Astrocyte (in vitro differentiated cells and primary cell): ENCODE data around the gene SCAF8. TPM values are rescaled to one million over a fixed set of nuclear protein-coding genes. Genes with fewer than 3 reads are reported as not detected.

ENCODE experiments used
- DNase-seq: peaks from one replicate; pipeline ENCODE4 v3.0.0-alpha.2; 2010; ENCODE audit warnings: low read depth
- FAIRE-seq: peaks from 2 replicates; lab custom pipeline; 2011; peaks lifted over from hg19 to GRCh38; lab: Jason Lieb, UNC
- H2AFZ ChIP-seq: 2 replicates; pipeline ENCODE4 v1.6.0; 2012; ENCODE audit warnings: low read depth, low read length, inconsistent platforms
- H3K27ac ChIP-seq: 2 replicates; pipeline ENCODE4 v1.5.1; 2011; ENCODE audit warnings: low read depth, low read length, inconsistent platforms
- H3K27me3 ChIP-seq: 2 replicates; pipeline ENCODE4 v1.6.0; 2011; ENCODE audit warnings: low read length, inconsistent platforms; ENCODE audit not compliant: insufficient read depth
- H3K36me3 ChIP-seq: 2 replicates; pipeline ENCODE4 v1.5.1; 2011; ENCODE audit warnings: low read length, inconsistent platforms; ENCODE audit not compliant: insufficient read depth
- H3K4me1 ChIP-seq: 2 replicates; pipeline ENCODE4 v1.5.1; 2011; ENCODE audit warnings: low read length, inconsistent platforms; ENCODE audit not compliant: insufficient read depth
- H3K4me2 ChIP-seq: 2 replicates; pipeline ENCODE4 v1.6.0; 2012; ENCODE audit warnings: low read length, inconsistent platforms
- H3K4me3 ChIP-seq: 2 replicates; pipeline ENCODE4 v1.5.1; 2011; ENCODE audit warnings: low read depth, mild to moderate bottlenecking, low read length, inconsistent platforms; ENCODE audit not compliant: insufficient read depth
- H3K79me2 ChIP-seq: 2 replicates; pipeline ENCODE4 v1.6.0; 2012; ENCODE audit warnings: mild to moderate bottlenecking, low read length, inconsistent platforms; ENCODE audit not compliant: insufficient read depth
- H3K9ac ChIP-seq: 2 replicates; pipeline ENCODE4 v1.6.0; 2012; ENCODE audit warnings: mild to moderate bottlenecking, low read length, inconsistent platforms
- H3K9me3 ChIP-seq: 2 replicates; pipeline ENCODE4 v1.5.1; 2012; ENCODE audit warnings: low read depth, mild to moderate bottlenecking, low read length, inconsistent platforms; ENCODE audit not compliant: insufficient read depth
- H4K20me1 ChIP-seq: 2 replicates; pipeline ENCODE4 v1.6.0; 2012; ENCODE audit warnings: low read length, inconsistent platforms; ENCODE audit not compliant: insufficient read depth
- H3K27ac Mint-ChIP-seq: one replicate; pipeline ENCODE4 v1.8.0; 2021; ENCODE audit warnings: mild to moderate bottlenecking, mixed read lengths; ENCODE audit not compliant: unreplicated experiment
- H3K27me3 Mint-ChIP-seq: one replicate; pipeline ENCODE4 v1.8.0; 2021; ENCODE audit warnings: low read depth, mixed read lengths; ENCODE audit not compliant: unreplicated experiment
- H3K36me3 Mint-ChIP-seq: one replicate; pipeline ENCODE4 v1.8.0; 2021; ENCODE audit warnings: low read depth, mixed read lengths; ENCODE audit not compliant: unreplicated experiment
- H3K4me1 Mint-ChIP-seq: one replicate; pipeline ENCODE4 v1.8.0; 2021; ENCODE audit warnings: low read depth, mixed read lengths; ENCODE audit not compliant: unreplicated experiment
- H3K4me3 Mint-ChIP-seq: one replicate; pipeline ENCODE4 v1.8.0; 2021; ENCODE audit warnings: mild to moderate bottlenecking, moderate library complexity, mixed read lengths; ENCODE audit not compliant: unreplicated experiment
- H3K9me3 Mint-ChIP-seq: one replicate; pipeline ENCODE4 v1.8.0; 2021; ENCODE audit warnings: mild to moderate bottlenecking, mixed read lengths; ENCODE audit not compliant: unreplicated experiment
- CTCF ChIP-seq: IDR thresholded peaks from 2 replicates; pipeline ENCODE4 v1.5.1; 2011; ENCODE audit warnings: low read depth, mild to moderate bottlenecking, inconsistent platforms, low read length, moderate library complexity; ENCODE audit not compliant: insufficient read depth
- EZH2 ChIP-seq: IDR thresholded peaks from 2 replicates; pipeline ENCODE4 v1.6.1; 2012; ENCODE audit warnings: mild to moderate bottlenecking, low read length, inconsistent platforms; ENCODE audit not compliant: insufficient read depth
- total RNA-seq: library from RNA; stranded (reverse); gene quantifications from 2 replicates; pipeline ENCODE4 v1.2.1, GENCODE V29; 2021

SCAF8 gene
- total RNA-seq, 1 donor from 2014 or later = 36.0 TPM

DNA sequence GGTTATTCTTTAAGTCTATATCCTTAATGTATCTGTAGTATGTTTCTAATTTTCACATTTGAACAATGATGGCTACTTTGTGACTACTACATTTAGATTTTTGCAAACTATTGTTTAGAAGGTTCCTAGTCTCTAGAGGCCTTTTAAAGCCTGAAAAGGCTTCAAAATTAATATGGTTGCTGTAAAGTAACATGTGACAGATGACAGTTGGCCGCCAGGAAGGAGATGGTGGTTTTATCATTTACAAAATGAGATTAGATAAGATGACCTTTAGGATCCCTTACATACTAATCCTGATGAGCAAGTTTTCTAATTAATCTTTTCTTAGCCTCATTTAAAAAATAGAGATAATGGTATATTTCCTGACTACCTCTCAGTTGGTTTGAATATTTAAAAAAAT, 18.8 kb downstream of the SCAF8 start:
- Mint-ChIP-seq H3K4me3 (no peak overlapping the region), H3K9me3 (no peaks in the 10 kb centered on the region), H3K4me1 (peaks cover 10% of the 10 kb centered on the region), H3K36me3 (no peaks in the 10 kb centered on the region), H3K27ac (no peak overlapping the region), H3K27me3 (no peaks in the 10 kb centered on the region)
- Histone ChIP-seq H3K9ac (no peak overlapping the region), H3K4me1 (no peaks in the 10 kb centered on the region), H3K36me3 (no peaks in the 10 kb centered on the region), H3K79me2 (peaks cover 100% of the 10 kb centered on the region), H3K27ac (no peak overlapping the region), H3K4me3 (no peak overlapping the region), H3K4me2 (no peak overlapping the region), H2AFZ (no peak overlapping the region), H3K9me3 (no peaks in the 10 kb centered on the region), H3K27me3 (no peaks in the 10 kb centered on the region), H4K20me1 (peaks cover 95% of the 10 kb centered on the region)
- FAIRE-seq = no peak
- TF ChIP-seq EZH2 (no peak), CTCF (no peak)
- DNase-seq = no peak

GRCh38 chr6:154754152-154754551, 20.9 kb downstream of the SCAF8 start:
- Mint-ChIP-seq H3K36me3 (no peaks in the 10 kb centered on the region), H3K4me1 (peaks cover 25% of the 10 kb centered on the region), H3K27ac (no peak overlapping the region), H3K9me3 (no peaks in the 10 kb centered on the region), H3K27me3 (no peaks in the 10 kb centered on the region), H3K4me3 (no peak overlapping the region)
- no peak overlapping the region for H3K4me2 ChIP-seq
- no peak overlapping the region for H3K27ac ChIP-seq
- TF ChIP-seq EZH2 (no peak), CTCF (no peak)
- peak; percentile 76 for DNase-seq
- H3K9ac ChIP-seq = no peak overlapping the region
- H3K4me3 ChIP-seq = no peak overlapping the region
- peaks cover 100% of the 10 kb centered on the region for H3K79me2 ChIP-seq
- no peaks in the 10 kb centered on the region for H3K36me3 ChIP-seq
- no peaks in the 10 kb centered on the region for H3K9me3 ChIP-seq
- peaks cover 95% of the 10 kb centered on the region for H4K20me1 ChIP-seq
- H3K4me1 ChIP-seq = no peaks in the 10 kb centered on the region
- FAIRE-seq = peak; percentile 50
- no peak overlapping the region for H2AFZ ChIP-seq
- H3K27me3 ChIP-seq = no peaks in the 10 kb centered on the region

GRCh38 chr6:154757352-154758050, 24.3 kb downstream of the SCAF8 start:
- Histone ChIP-seq H3K9me3 (no peaks in the 10 kb centered on the region), H3K79me2 (peaks cover 100% of the 10 kb centered on the region), H3K27me3 (no peaks in the 10 kb centered on the region), H3K4me3 (no peak overlapping the region), H3K36me3 (no peaks in the 10 kb centered on the region), H3K27ac (no peak overlapping the region), H2AFZ (no peak overlapping the region), H3K4me1 (no peaks in the 10 kb centered on the region), H3K4me2 (no peak overlapping the region), H4K20me1 (peaks cover 88% of the 10 kb centered on the region), H3K9ac (no peak overlapping the region)
- Mint-ChIP-seq H3K4me3 (no peak overlapping the region), H3K27ac (no peak overlapping the region), H3K36me3 (no peaks in the 10 kb centered on the region), H3K27me3 (no peaks in the 10 kb centered on the region), H3K9me3 (no peaks in the 10 kb centered on the region), H3K4me1 (peaks cover 26% of the 10 kb centered on the region)
- DNase-seq = no peak
- no peak for FAIRE-seq
- TF ChIP-seq CTCF (no peak), EZH2 (no peak)
